ENCODE results near the gene TEP1. TPM values are rescaled to one million over a fixed set of nuclear protein-coding genes. Genes with fewer than 3 reads are reported as not detected.
A peak's percentile ranks its signal among the peaks of the same experiment; 100 is the strongest.

TEP1 gene
- total and polyA plus RNA-seq, 7 experiments from 2014 or later, result 0.74 to 56.0 (median 38.9) TPM

DNA sequence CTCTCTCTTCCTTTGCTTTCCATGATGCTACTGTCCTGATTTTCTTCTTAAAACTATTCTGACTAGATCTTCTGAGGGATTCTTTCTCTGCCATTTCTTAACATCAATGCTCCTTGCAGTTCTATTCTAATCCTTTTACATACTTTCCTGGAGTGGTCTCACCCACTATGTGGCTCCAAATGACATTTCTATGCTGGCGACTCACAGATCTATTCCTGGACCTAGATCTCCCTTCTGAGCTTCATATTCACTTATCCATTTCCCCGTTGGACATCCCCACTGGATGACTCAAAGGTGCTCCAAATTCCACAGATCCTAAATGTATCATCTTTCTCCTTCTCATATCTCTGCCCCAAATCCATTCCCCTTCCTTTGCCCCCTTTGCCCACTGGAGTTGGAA is 4.1 kb downstream of the TEP1 start:
- CTCF ChIA-PET, result no interaction called here
- intact Hi-C loops (cut with micrococcal nuclease), result no loop called here
- no peaks in the 10 kb centered on the region for H3K27me3 Mint-ChIP-seq
- no peaks in the 10 kb centered on the region for H3K27me3 ChIP-seq (ENCODE audit: control insufficient read depth in 2 of 2, insufficient read depth in 2 of 2, low read length in 2 of 2)
- no peak overlapping the region for H3K4me3 Mint-ChIP-seq
- peaks cover 6 to 7% of the 10 kb centered on the region in 2 donors for H3K4me1 ChIP-seq (ENCODE audit: control insufficient read depth in 2 of 2, insufficient read depth in 2 of 2, low read length in 2 of 2)
- ATAC-seq (no peak), DNase-seq (no peak)
- no peak overlapping the region for H3K4me3 ChIP-seq (ENCODE audit: low read length)
- peaks cover 8 to 32% (median 16%) of the 10 kb centered on the region in 5 donors for H3K36me3 Mint-ChIP-seq
- peak overlapping the region; percentile 0 to 53 (median 16) for H3K27ac Mint-ChIP-seq
- H3K36me3 ChIP-seq (ENCODE audit: control insufficient read depth in 2 of 3, insufficient read depth in 3 of 3, low read length in 3 of 3), result peaks cover 8 to 34% (median 11%) of the 10 kb centered on the region in 3 experiments
- H3K9me3 Mint-ChIP-seq, result no peaks in the 10 kb centered on the region
- H3K27ac ChIP-seq (ENCODE audit: low read depth, low read length), result peak overlapping the region; percentile 25
- peaks cover 23 to 66% (median 46%) of the 10 kb centered on the region in 7 donors for H3K4me1 Mint-ChIP-seq
- H3K9me3 ChIP-seq (ENCODE audit: control insufficient read depth in 2 of 3, low read length in 3 of 3), result no peaks in the 10 kb centered on the region
- POLR2A ChIA-PET, result interaction anchor here (0.8 kb wide), 1 partner anchor 67 kb away, joined by 3 read pairs; no protein-coding TSS in a partner anchor

DNA sequence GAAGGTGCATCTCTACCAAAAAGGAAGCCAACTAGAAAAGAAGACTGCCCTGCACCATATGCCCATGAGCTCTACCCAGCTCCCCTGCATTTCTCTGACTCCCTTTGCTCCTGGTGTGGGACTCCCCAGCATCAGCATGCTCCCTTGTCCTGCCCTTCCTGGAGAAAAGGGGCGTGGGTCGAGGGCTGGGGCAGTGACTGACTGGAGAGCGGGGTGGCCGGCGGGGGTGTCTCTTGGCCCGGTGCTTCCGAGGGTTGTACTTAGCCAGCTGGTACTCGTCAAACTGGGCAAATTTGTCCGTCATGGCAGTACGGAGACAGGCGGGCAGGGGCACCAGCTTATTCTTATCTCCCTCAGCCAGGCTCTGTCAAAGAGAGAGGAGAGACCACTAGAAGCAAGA is 9.8 kb downstream of the TEP1 start:
- Mint-ChIP-seq H3K4me3 (no peak overlapping the region), H3K9me3 (no peaks in the 10 kb centered on the region), H3K4me1 (peaks cover 0 to 40% (median 28%) of the 10 kb centered on the region in 7 donors), H3K27me3 (no peaks in the 10 kb centered on the region), H3K36me3 (peaks cover 12 to 64% (median 38%) of the 10 kb centered on the region in 5 donors), H3K27ac (no peak overlapping the region)
- ChIA-PET POLR2A (no interaction called here), CTCF (interaction anchor here (0.5 to 1.0 kb wide), 2 partner anchors 10 to 11 kb away, joined by 3 to 4 read pairs; no protein-coding TSS in a partner anchor)
- DNase-seq (no peak), ATAC-seq (no peak)
- no peak overlapping the region for H3K4me3 ChIP-seq (ENCODE audit: low read length)
- H3K27ac ChIP-seq (ENCODE audit: low read depth, low read length), result no peak overlapping the region
- intact Hi-C loops (cut with micrococcal nuclease), result no loop called here
- H3K36me3 ChIP-seq (ENCODE audit: control insufficient read depth in 2 of 3, insufficient read depth in 3 of 3, low read length in 3 of 3), result peaks cover 8 to 75% (median 19%) of the 10 kb centered on the region in 3 experiments
- H3K9me3 ChIP-seq (ENCODE audit: control insufficient read depth in 2 of 3, low read length in 3 of 3), result no peaks in the 10 kb centered on the region
- no peaks in the 10 kb centered on the region for H3K4me1 ChIP-seq (ENCODE audit: control insufficient read depth in 2 of 2, insufficient read depth in 2 of 2, low read length in 2 of 2)
- H3K27me3 ChIP-seq (ENCODE audit: control insufficient read depth in 2 of 2, insufficient read depth in 2 of 2, low read length in 2 of 2), result no peaks in the 10 kb centered on the region

DNA sequence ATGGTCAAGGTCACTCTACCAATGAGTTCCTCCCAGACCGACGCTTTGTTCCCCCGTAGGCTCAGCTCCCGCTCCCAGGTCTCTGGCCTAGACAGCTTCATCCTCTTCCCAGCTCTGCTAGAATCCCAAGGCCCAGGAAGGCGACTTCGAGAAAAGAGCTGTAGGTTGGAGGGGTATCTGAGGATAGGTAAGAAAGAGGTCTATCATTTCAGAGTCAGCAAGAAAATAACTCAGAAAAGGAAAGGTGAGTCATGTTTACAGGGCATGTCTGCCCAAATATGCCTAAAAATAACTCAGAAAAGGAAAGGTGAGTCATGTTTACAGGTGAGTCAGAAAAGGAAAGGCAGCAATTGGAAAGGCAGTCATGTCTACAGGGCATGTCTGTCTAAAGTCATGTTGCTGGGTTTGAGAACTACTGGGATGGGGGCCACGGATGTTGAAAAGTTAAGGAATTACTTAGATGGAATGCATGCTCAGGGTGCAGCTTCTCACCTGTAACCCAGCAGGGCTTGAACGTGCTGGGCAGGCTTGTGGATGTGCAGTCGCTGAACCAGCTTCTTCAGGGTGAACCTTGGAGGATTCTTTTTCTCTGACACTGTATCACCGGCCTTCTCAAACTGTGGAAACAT is 12.2 kb downstream of the TEP1 start:
- no peak overlapping the region for H3K27ac ChIP-seq (ENCODE audit: low read depth, low read length)
- H3K9me3 Mint-ChIP-seq, result no peaks in the 10 kb centered on the region
- peak in 1 of 9 donors; percentile 27 for DNase-seq
- intact Hi-C loops (cut with micrococcal nuclease), result no loop called here
- peaks cover 13 to 57% (median 39%) of the 10 kb centered on the region in 5 donors for H3K36me3 Mint-ChIP-seq
- peak overlapping the region in 1 of 10 donors; percentile 62 for H3K4me3 Mint-ChIP-seq
- peaks cover 0 to 32% (median 11%) of the 10 kb centered on the region in 7 donors for H3K4me1 Mint-ChIP-seq
- ChIA-PET CTCF (interaction anchor here (0.6 to 0.7 kb wide), 2 partner anchors 75 to 356 kb away, joined by 3 to 4 read pairs; no protein-coding TSS in a partner anchor), POLR2A (interaction anchor here (1.4 kb wide), 1 partner anchor 61 kb away, joined by 3 read pairs; no protein-coding TSS in a partner anchor)
- peaks cover 8 to 73% (median 8%) of the 10 kb centered on the region in 3 experiments for H3K36me3 ChIP-seq (ENCODE audit: control insufficient read depth in 2 of 3, insufficient read depth in 3 of 3, low read length in 3 of 3)
- H3K27ac Mint-ChIP-seq, result peak overlapping the region in 6 of 9 donors; percentile 23 to 84 (median 36)
- ATAC-seq, result no peak
- no peaks in the 10 kb centered on the region for H3K9me3 ChIP-seq (ENCODE audit: control insufficient read depth in 2 of 3, low read length in 3 of 3)
- no peaks in the 10 kb centered on the region for H3K27me3 Mint-ChIP-seq
- no peak overlapping the region for H3K4me3 ChIP-seq (ENCODE audit: low read length)
- H3K4me1 ChIP-seq (ENCODE audit: control insufficient read depth in 2 of 2, insufficient read depth in 2 of 2, low read length in 2 of 2), result no peaks in the 10 kb centered on the region
- H3K27me3 ChIP-seq (ENCODE audit: control insufficient read depth in 2 of 2, insufficient read depth in 2 of 2, low read length in 2 of 2), result no peaks in the 10 kb centered on the region

DNA sequence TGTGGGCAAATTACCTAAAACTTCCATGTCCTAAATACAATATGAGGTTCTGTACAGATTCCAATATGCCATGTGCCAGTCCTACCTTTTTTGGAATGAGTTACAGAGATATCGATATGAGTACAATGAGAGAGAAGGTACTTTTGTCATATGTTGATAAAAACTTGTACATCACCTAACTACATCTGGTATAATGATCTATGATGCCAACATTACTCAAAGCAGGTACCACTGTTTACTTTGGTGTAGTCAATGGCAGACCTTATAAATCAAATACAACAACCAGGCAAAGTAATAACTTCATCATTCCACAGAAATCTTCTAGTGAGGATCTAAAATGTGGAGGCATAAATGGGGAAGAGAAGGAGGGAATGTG is 12.7 kb downstream of the TEP1 start:
- H3K4me3 ChIP-seq (ENCODE audit: low read length), result no peak overlapping the region
- ATAC-seq (no peak), DNase-seq (no peak)
- no peaks in the 10 kb centered on the region for H3K9me3 ChIP-seq (ENCODE audit: control insufficient read depth in 2 of 3, low read length in 3 of 3)
- ChIA-PET CTCF (interaction anchor here (0.6 kb wide), 1 partner anchor 74 kb away, joined by 3 read pairs; no protein-coding TSS in a partner anchor), POLR2A (interaction anchor here (1.4 kb wide), 1 partner anchor 62 kb away, joined by 3 read pairs; no protein-coding TSS in a partner anchor)
- peaks cover 9 to 78% (median 11%) of the 10 kb centered on the region in 3 experiments for H3K36me3 ChIP-seq (ENCODE audit: control insufficient read depth in 2 of 3, insufficient read depth in 3 of 3, low read length in 3 of 3)
- H3K4me1 Mint-ChIP-seq, result peaks cover 0 to 32% (median 7%) of the 10 kb centered on the region in 7 donors
- intact Hi-C loops (cut with micrococcal nuclease), result no loop called here
- H3K9me3 Mint-ChIP-seq, result no peaks in the 10 kb centered on the region
- peaks cover 13 to 60% (median 38%) of the 10 kb centered on the region in 5 donors for H3K36me3 Mint-ChIP-seq
- H3K27me3 ChIP-seq (ENCODE audit: control insufficient read depth in 2 of 2, insufficient read depth in 2 of 2, low read length in 2 of 2), result no peaks in the 10 kb centered on the region
- peak overlapping the region in 1 of 10 donors; percentile 62 for H3K4me3 Mint-ChIP-seq
- H3K27me3 Mint-ChIP-seq, result no peaks in the 10 kb centered on the region
- H3K4me1 ChIP-seq (ENCODE audit: control insufficient read depth in 2 of 2, insufficient read depth in 2 of 2, low read length in 2 of 2), result no peaks in the 10 kb centered on the region
- no peak overlapping the region for H3K27ac ChIP-seq (ENCODE audit: low read depth, low read length)
- peak overlapping the region in 4 of 9 donors; percentile 3 to 78 (median 33) for H3K27ac Mint-ChIP-seq

DNA sequence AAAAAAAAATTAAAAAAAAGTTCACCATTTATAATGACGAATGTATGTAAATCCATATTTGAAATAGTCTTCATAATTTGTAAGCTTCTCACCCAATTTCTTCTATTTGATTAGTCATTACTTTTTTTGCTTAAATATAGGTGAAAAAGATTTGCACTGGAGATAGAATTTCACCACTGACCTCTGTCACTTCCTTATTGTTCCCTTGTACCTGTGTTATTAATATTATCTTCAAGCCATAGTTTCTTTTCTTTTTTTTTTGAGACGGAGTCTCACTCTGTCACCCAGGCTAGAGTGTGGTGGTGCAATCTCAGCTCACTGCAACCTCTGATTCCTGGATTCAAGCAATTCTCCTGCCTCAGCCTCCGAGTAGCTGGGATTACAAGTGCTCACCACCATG is 15.8 kb downstream of the TEP1 start:
- Histone ChIP-seq H3K4me1 (ENCODE audit: control insufficient read depth in 2 of 2, insufficient read depth in 2 of 2, low read length in 2 of 2) (no peaks in the 10 kb centered on the region), H3K36me3 (ENCODE audit: control insufficient read depth in 2 of 3, insufficient read depth in 3 of 3, low read length in 3 of 3) (peaks cover 4 to 68% (median 18%) of the 10 kb centered on the region in 3 experiments), H3K27ac (ENCODE audit: low read depth, low read length) (no peak overlapping the region), H3K9me3 (ENCODE audit: control insufficient read depth in 2 of 3, low read length in 3 of 3) (no peaks in the 10 kb centered on the region), H3K27me3 (ENCODE audit: control insufficient read depth in 2 of 2, insufficient read depth in 2 of 2, low read length in 2 of 2) (no peaks in the 10 kb centered on the region), H3K4me3 (ENCODE audit: low read length) (no peak overlapping the region)
- intact Hi-C loops (cut with micrococcal nuclease), result no loop called here
- H3K27ac Mint-ChIP-seq, result no peak overlapping the region
- H3K4me3 Mint-ChIP-seq, result no peak overlapping the region
- H3K9me3 Mint-ChIP-seq, result no peaks in the 10 kb centered on the region
- DNase-seq (no peak), ATAC-seq (no peak)
- peaks cover 13 to 48% (median 34%) of the 10 kb centered on the region in 5 donors for H3K36me3 Mint-ChIP-seq
- POLR2A ChIA-PET, result interaction anchor here (0.7 kb wide), 1 partner anchor 9 kb away, joined by 7 read pairs; no protein-coding TSS in a partner anchor
- peaks cover 0 to 19% (median 4%) of the 10 kb centered on the region in 7 donors for H3K4me1 Mint-ChIP-seq
- H3K27me3 Mint-ChIP-seq, result no peaks in the 10 kb centered on the region
- CTCF ChIA-PET, result interaction anchor here (0.6 kb wide), 1 partner anchor 115 kb away, joined by 3 read pairs; no protein-coding TSS in a partner anchor

DNA sequence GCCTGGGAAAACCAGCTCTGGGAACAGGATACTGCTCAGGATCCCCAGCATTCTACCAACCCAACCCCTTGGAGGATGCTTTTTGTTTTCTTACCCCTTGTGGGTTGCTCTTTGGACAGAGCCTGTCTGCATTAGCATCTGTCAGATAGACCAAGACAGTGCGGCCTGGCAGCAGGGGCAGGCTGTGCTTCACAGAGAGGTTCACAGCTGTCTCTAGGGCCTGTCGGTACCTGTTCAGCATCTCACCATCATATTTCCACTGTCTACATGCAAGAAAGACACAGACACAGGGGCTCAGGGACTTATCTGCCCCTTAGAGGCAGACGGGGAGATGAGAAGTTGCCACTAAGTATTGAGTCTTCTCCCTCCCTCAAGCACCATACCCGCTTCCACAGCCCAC is 21.8 kb downstream of the TEP1 start:
- H3K4me3 ChIP-seq (ENCODE audit: low read length), result no peak overlapping the region
- H3K9me3 Mint-ChIP-seq, result no peaks in the 10 kb centered on the region
- no peaks in the 10 kb centered on the region for H3K27me3 ChIP-seq (ENCODE audit: control insufficient read depth in 2 of 2, insufficient read depth in 2 of 2, low read length in 2 of 2)
- H3K4me3 Mint-ChIP-seq, result no peak overlapping the region
- peak overlapping the region in 1 of 9 donors; percentile 38 for H3K27ac Mint-ChIP-seq
- H3K36me3 ChIP-seq (ENCODE audit: control insufficient read depth in 2 of 3, insufficient read depth in 3 of 3, low read length in 3 of 3), result peaks cover 18 to 85% (median 43%) of the 10 kb centered on the region in 3 experiments
- DNase-seq, result no peak
- peaks cover 14 to 65% (median 43%) of the 10 kb centered on the region in 5 donors for H3K36me3 Mint-ChIP-seq
- POLR2A ChIA-PET, result no interaction called here
- H3K9me3 ChIP-seq (ENCODE audit: control insufficient read depth in 2 of 3, low read length in 3 of 3), result no peaks in the 10 kb centered on the region
- no peaks in the 10 kb centered on the region for H3K4me1 ChIP-seq (ENCODE audit: control insufficient read depth in 2 of 2, insufficient read depth in 2 of 2, low read length in 2 of 2)
- no peak for ATAC-seq
- intact Hi-C loops (cut with micrococcal nuclease), result no loop called here
- no peak overlapping the region for H3K27ac ChIP-seq (ENCODE audit: low read depth, low read length)
- CTCF ChIA-PET, result no interaction called here
- no peaks in the 10 kb centered on the region for H3K27me3 Mint-ChIP-seq
- peaks cover 0 to 7% (median 0%) of the 10 kb centered on the region in 7 donors for H3K4me1 Mint-ChIP-seq
